GM12892 (cell line): ENCODE data around the gene GLCCI1.
"Not testable (repeated sequence)": the region's sequence is repeated elsewhere in the genome, so short reads cannot be mapped to it uniquely, and the experiment has no call there.

ENCODE experiments used
- DNase-seq: peaks from one replicate; pipeline ENCODE4 v3.0.0; 2011; ENCODE audit not compliant: insufficient read length
- FAIRE-seq: peaks from 2 replicates; lab custom pipeline; 2011; peaks lifted over from hg19 to GRCh38; lab: Jason Lieb, UNC
- POLR2A ChIP-seq: IDR thresholded peaks from 2 replicates; pipeline ENCODE4 v1.6.1; 2011; ENCODE audit warnings: low read depth, low read length, control low read depth
- POLR2AphosphoS5 ChIP-seq: IDR thresholded peaks from 2 replicates; pipeline ENCODE4 v1.6.1; 2011; ENCODE audit warnings: low read depth, low read length, control low read depth
- TAF1 ChIP-seq: IDR thresholded peaks from 2 replicates; pipeline ENCODE4 v1.6.1; 2011; ENCODE audit warnings: low read depth, mild to moderate bottlenecking, control low read depth, low read length, borderline replicate concordance

The GLCCI1 gene

GRCh38 chr7:8094164-8095140 lies 125.9 kb downstream of the GLCCI1 start:
- FAIRE-seq: no peak
- no peak for TF ChIP-seq POLR2A
- no peak for DNase-seq

GRCh38 chr7:8101292-8101691 lies 132.7 kb downstream of the GLCCI1 start:
- not testable (repeated sequence) for FAIRE-seq, DNase-seq

- TF ChIP-seq TAF1: no peak
- no peak for FAIRE-seq
- DNase-seq: no peak
Measured at GRCh38 chr7:8103282-8103681, 134.7 kb downstream of the GLCCI1 start.

GRCh38 chr7:8105449-8106095 lies 137.0 kb downstream of the GLCCI1 start:
- FAIRE-seq (no peak), DNase-seq (no peak)
- TF ChIP-seq POLR2AphosphoS5 (no peak), TAF1 (no peak), POLR2A (no peak)

GRCh38 chr7:8109196-8110022 lies 140.8 kb downstream of the GLCCI1 start:
- FAIRE-seq (peak; percentile 17), DNase-seq (no peak)
- TF ChIP-seq TAF1 (no peak), POLR2AphosphoS5 (no peak), POLR2A (no peak)

- FAIRE-seq: no peak
- no peak for TF ChIP-seq TAF1
- no peak for TF ChIP-seq POLR2AphosphoS5
- TF ChIP-seq POLR2A: no peak
- DNase-seq: no peak
Measured at GRCh38 chr7:8111282-8111960, 142.8 kb downstream of the GLCCI1 start.

- FAIRE-seq: peak; percentile 58
- no peak for TF ChIP-seq POLR2AphosphoS5
- TF ChIP-seq POLR2A: no peak
- TF ChIP-seq TAF1: no peak
- no peak for DNase-seq
Measured at GRCh38 chr7:8112685-8113084, 144.1 kb downstream of the GLCCI1 start.

- FAIRE-seq: no peak
- TF ChIP-seq POLR2A (no peak), TAF1 (no peak), POLR2AphosphoS5 (no peak)
- DNase-seq: no peak
Measured at GRCh38 chr7:8113184-8113583, 144.6 kb downstream of the GLCCI1 start.

GRCh38 chr7:8114175-8114574 lies 145.6 kb downstream of the GLCCI1 start:
- FAIRE-seq (peak; percentile 97), DNase-seq (no peak)
- TF ChIP-seq POLR2A (peak; percentile 42), POLR2AphosphoS5 (no peak), TAF1 (no peak; the same call in 1 of the 2 replicates)

GRCh38 chr7:8115547-8116402 lies 147.2 kb downstream of the GLCCI1 start:
- no peak for DNase-seq
- no peak for TF ChIP-seq POLR2AphosphoS5
- no peak for TF ChIP-seq POLR2A
- 0 out of 2 replicates have a peak, but pooled peaks have one; percentile 16 for TF ChIP-seq TAF1
- peak; percentile 89 for FAIRE-seq

GRCh38 chr7:8117195-8117594 lies 148.6 kb downstream of the GLCCI1 start:
- DNase-seq (no peak), FAIRE-seq (peak; percentile 76)
- TF ChIP-seq POLR2A (no peak), TAF1 (no peak), POLR2AphosphoS5 (no peak)
